ENCODE results near the gene FBLN1. TPM values are rescaled to one million over a fixed set of nuclear protein-coding genes. Genes with fewer than 3 reads are reported as not detected.
A peak's percentile ranks its signal among the peaks of the same experiment; 100 is the strongest.

The FBLN1 gene
- total RNA-seq (2021) (158 and 167 TPM in 2 replicates), Bru-seq, nascent RNA (percentile 68 among the genes with signal in this experiment), BruChase-seq, experiment 1, labeled RNA remaining after a 2-hour chase (percentile 61 among the genes with signal in this experiment), BruChase-seq, experiment 2, labeled RNA remaining after a 6-hour chase (percentile 63 among the genes with signal in this experiment)
- long read RNA-seq, transcript FBLN1-202 (17 exons, 2,896 nt) = minor isoform, 61 of 271 reads
- long read RNA-seq, transcript FBLN1-201 (15 exons, 2,251 nt) = major isoform, 150 of 271 reads
- long read RNA-seq, partial matches to known transcripts = 24 of 271 reads
- long read RNA-seq, other reads (novel, unspliced or antisense) = 36 of 271 reads

GRCh38 chr22:45502215-45503049 is at the start of gene FBLN1:
Gene FBLN1 (plus strand): TSS chr22:45502883. CDS start chr22:45502986, 103 bp downstream.
- Histone ChIP-seq H4K20me1 (ENCODE audit: insufficient read depth) (no peaks in the 10 kb centered on the region), H3K4me3 (peak within 1 kb of the TSS; percentile 64), H3K27me3 (ENCODE audit: insufficient read depth, low read depth) (no peaks in the 10 kb centered on the region), H3K79me2 (ENCODE audit: low read depth) (peaks cover 56% of the 10 kb centered on the region), H3K4me2 (peak within 1 kb of the TSS; percentile 92), H3F3A (ENCODE audit: insufficient read depth, low read depth) (peaks cover 28% of the 10 kb centered on the region), H3K9me3 (ENCODE audit: insufficient read depth, low read depth) (no peaks in the 10 kb centered on the region), H2AFZ (peak within 1 kb of the TSS; percentile 95), H3K9me2 (ENCODE audit: insufficient read depth) (no peaks in the 10 kb centered on the region), H3K4me1 (replicated peaks; ENCODE audit: insufficient read depth) (peaks cover 51% of the 10 kb centered on the region), H3K36me3 (ENCODE audit: low read depth) (peaks cover 9% of the 10 kb centered on the region; the same call in 1 of the 2 replicates), H3K27ac (peak within 1 kb of the TSS; percentile 33)
- CTCF ChIA-PET = no interaction called here
- peak; percentile 45 to 65 for DNase-seq
- peak; percentile 52 for TF ChIP-seq CTCF (conservative IDR thresholded peaks at IDR 0.05)
- no peak for TF ChIP-seq EZH2 (IDR thresholded peaks at IDR 0.05; ENCODE audit: low read depth)
- POLR2A ChIA-PET (ENCODE audit: unreplicated experiment) = interaction anchor here (1.1 kb wide), 1 partner anchor 14 kb away, joined by 3 read pairs; no protein-coding TSS in a partner anchor
- BruUV-seq (replicated peaks) = no TSS peak
- intact Hi-C loops (cut with micrococcal nuclease; ENCODE audit: unreplicated experiment) = loop anchor here (2.0 kb wide), 1 partner anchor 46 kb away; no protein-coding TSS in a partner anchor

GRCh38 chr22:45453764-45454163 is 48.9 kb upstream of the FBLN1 start:
- no peak overlapping the region for H3K4me2 ChIP-seq
- H4K20me1 ChIP-seq (ENCODE audit: insufficient read depth) = no peaks in the 10 kb centered on the region
- H3K4me1 ChIP-seq (replicated peaks; ENCODE audit: insufficient read depth) = no peaks in the 10 kb centered on the region
- ChIA-PET CTCF (no interaction called here), POLR2A (ENCODE audit: unreplicated experiment) (no interaction called here)
- no peak for DNase-seq
- no peak overlapping the region for H2AFZ ChIP-seq
- H3K9me2 ChIP-seq (ENCODE audit: insufficient read depth) = no peaks in the 10 kb centered on the region
- no peaks in the 10 kb centered on the region for H3K79me2 ChIP-seq (ENCODE audit: low read depth)
- H3F3A ChIP-seq (ENCODE audit: insufficient read depth, low read depth) = 0 out of 2 replicates have a peak, but pooled peaks cover 3% of the 10 kb centered on the region
- H3K36me3 ChIP-seq (ENCODE audit: low read depth) = no peaks in the 10 kb centered on the region
- H3K27me3 ChIP-seq (ENCODE audit: insufficient read depth, low read depth) = no peaks in the 10 kb centered on the region
- H3K4me3 ChIP-seq = no peak overlapping the region
- intact Hi-C loops (cut with micrococcal nuclease; ENCODE audit: unreplicated experiment) = no loop called here
- TF ChIP-seq CTCF (conservative IDR thresholded peaks at IDR 0.05) = no peak
- no peak for TF ChIP-seq EZH2 (IDR thresholded peaks at IDR 0.05; ENCODE audit: low read depth)
- no TSS peak for BruUV-seq (replicated peaks)
- no peaks in the 10 kb centered on the region for H3K9me3 ChIP-seq (ENCODE audit: insufficient read depth, low read depth)
- no peak overlapping the region for H3K27ac ChIP-seq

- H3K27me3 ChIP-seq (ENCODE audit: insufficient read depth, low read depth) = no peaks in the 10 kb centered on the region
- no peaks in the 10 kb centered on the region for H4K20me1 ChIP-seq (ENCODE audit: insufficient read depth)
- no peaks in the 10 kb centered on the region for H3K9me2 ChIP-seq (ENCODE audit: insufficient read depth)
- TF ChIP-seq EZH2 (IDR thresholded peaks at IDR 0.05; ENCODE audit: low read depth) (no peak), CTCF (conservative IDR thresholded peaks at IDR 0.05) (no peak)
- H3K27ac ChIP-seq = no peak overlapping the region
- no peaks in the 10 kb centered on the region for H3K79me2 ChIP-seq (ENCODE audit: low read depth)
- H2AFZ ChIP-seq = no peak overlapping the region
- no peak for DNase-seq
- no peaks in the 10 kb centered on the region for H3K9me3 ChIP-seq (ENCODE audit: insufficient read depth, low read depth)
- H3K4me1 ChIP-seq (replicated peaks; ENCODE audit: insufficient read depth) = no peaks in the 10 kb centered on the region
- intact Hi-C loops (cut with micrococcal nuclease; ENCODE audit: unreplicated experiment) = no loop called here
- H3F3A ChIP-seq (ENCODE audit: insufficient read depth, low read depth) = 0 out of 2 replicates have a peak, but pooled peaks cover 3% of the 10 kb centered on the region
- ChIA-PET POLR2A (ENCODE audit: unreplicated experiment) (no interaction called here), CTCF (no interaction called here)
- no peaks in the 10 kb centered on the region for H3K36me3 ChIP-seq (ENCODE audit: low read depth)
- no peak overlapping the region for H3K4me2 ChIP-seq
- no TSS peak for BruUV-seq (replicated peaks)
- no peak overlapping the region for H3K4me3 ChIP-seq
Measured at GRCh38 chr22:45454275-45454674, 48.4 kb upstream of the FBLN1 start.

Measured in PC-9 (cell line).